KMS-11 (cell line): ENCODE results near the gene MFSD2A.
A peak's percentile ranks its signal among the peaks of the same experiment; 100 is the strongest.

Experiments
- H2AFZ ChIP-seq: fragments of 200-600 bp; sonication (generic); 2 replicates; pipeline ENCODE4 v1.6.1; 2016; ENCODE audit warnings: antibody characterized with exemption, mixed run types, low read depth
- H3K27ac ChIP-seq: fragments of 200-600 bp; sonication (generic); 2 replicates; pipeline ENCODE4 v1.6.1; 2016; ENCODE audit warnings: mild to moderate bottlenecking, mixed run types
- H3K27me3 ChIP-seq: fragments of 200-600 bp; sonication (generic); 2 replicates; pipeline ENCODE4 v1.6.1; 2017; ENCODE audit warnings: mild to moderate bottlenecking, low read depth, mixed run types, moderate library complexity; ENCODE audit not compliant: insufficient read depth
- H3K36me3 ChIP-seq: fragments of 200-600 bp; sonication (generic); 2 replicates; pipeline ENCODE4 v1.6.1; 2017; ENCODE audit warnings: mild to moderate bottlenecking, mixed run types; ENCODE audit not compliant: insufficient read depth
- H3K4me1 ChIP-seq: fragments of 200-600 bp; sonication (generic); 2 replicates; pipeline ENCODE4 v1.6.1; 2016; ENCODE audit warnings: mild to moderate bottlenecking, low read depth, mixed run types; ENCODE audit not compliant: poor library complexity, severe bottlenecking
- H3K4me2 ChIP-seq: fragments of 200-600 bp; sonication (generic); 2 replicates; pipeline ENCODE4 v1.7.0; 2016; ENCODE audit warnings: mild to moderate bottlenecking, mixed run types
- H3K4me3 ChIP-seq: fragments of 200-600 bp; sonication (generic); IDR thresholded peaks from 2 replicates; pipeline ENCODE4 v1.6.1; 2017; ENCODE audit warnings: low read depth, low read length, mixed read lengths; ENCODE audit not compliant: insufficient read depth
- H3K79me2 ChIP-seq: fragments of 200-600 bp; sonication (generic); 2 replicates; pipeline ENCODE4 v1.6.1; 2016; ENCODE audit warnings: low read depth, mixed run types; ENCODE audit not compliant: insufficient read depth
- H3K9ac ChIP-seq: fragments of 200-600 bp; sonication (generic); 2 replicates; pipeline ENCODE4 v1.6.1; 2016; ENCODE audit warnings: mild to moderate bottlenecking, mixed run types
- H4K20me1 ChIP-seq: fragments of 200-600 bp; sonication (generic); 2 replicates; pipeline ENCODE4 v1.6.1; 2016; ENCODE audit warnings: mild to moderate bottlenecking, mixed run types; ENCODE audit not compliant: insufficient read depth
- TF ChIP-seq, protein P1 (sequence below): fragments of 200-600 bp; sonication (generic); conservative IDR thresholded peaks from 2 replicates; pipeline ENCODE4 v1.6.1; 2017; ENCODE audit warnings: low read depth, mild to moderate bottlenecking, antibody characterized with exemption, low read length, moderate library complexity, mixed read lengths

Gene MFSD2A

DNA sequence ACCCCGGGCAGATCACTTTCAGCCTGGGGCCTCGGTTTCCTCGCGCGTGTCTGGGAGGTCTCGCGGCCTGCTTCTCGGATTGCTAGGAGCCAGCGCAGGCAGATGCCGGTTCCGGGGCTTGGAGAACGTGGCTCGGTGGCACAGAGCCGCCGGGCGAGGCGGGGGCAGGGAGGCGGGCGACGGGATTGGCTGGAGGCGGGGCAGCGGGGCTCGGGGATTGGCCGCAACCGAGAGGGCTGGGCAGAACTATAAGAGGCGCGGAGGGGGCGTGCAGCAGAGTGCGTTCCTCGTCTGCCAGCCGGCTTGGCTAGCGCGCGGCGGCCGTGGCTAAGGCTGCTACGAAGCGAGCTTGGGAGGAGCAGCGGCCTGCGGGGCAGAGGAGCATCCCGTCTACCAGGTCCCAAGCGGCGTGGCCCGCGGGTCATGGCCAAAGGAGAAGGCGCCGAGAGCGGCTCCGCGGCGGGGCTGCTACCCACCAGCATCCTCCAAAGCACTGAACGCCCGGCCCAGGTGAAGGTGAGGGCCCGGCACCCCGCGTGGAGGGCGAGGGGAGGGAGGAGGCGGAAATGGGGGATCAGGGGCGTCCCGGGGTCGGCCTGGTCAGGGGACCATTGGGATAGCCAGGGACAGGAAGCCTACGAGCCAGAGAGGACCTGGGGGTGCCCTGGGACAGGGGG, at the start of gene MFSD2A:
MFSD2A (plus strand) TSS at position 276 of the 677 bp plus-strand sequence; CDS start at position 424, 148 bp downstream.
- no peaks in the 10 kb centered on the region for H3K79me2 ChIP-seq
- peak within 1 kb of the TSS; percentile 82 for H3K4me2 ChIP-seq

DNA sequence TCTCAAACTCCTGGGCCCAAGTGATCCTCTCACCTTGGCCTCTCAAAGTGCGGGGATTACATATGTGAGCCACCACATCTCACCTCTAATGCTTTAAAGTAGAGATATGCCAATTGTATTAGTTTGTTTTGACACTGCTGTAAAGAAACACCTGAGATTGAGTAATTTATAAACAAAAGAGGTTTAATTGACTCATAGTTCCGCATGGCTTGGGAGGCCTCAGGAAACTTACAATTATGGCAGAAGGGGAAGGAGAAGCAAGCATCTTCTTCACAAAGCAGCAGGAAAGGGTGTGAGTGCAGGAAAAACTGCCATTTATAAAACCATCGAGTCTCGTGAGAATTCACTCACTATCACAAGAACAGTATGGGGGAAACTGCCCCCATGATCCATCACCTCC, 49.8 kb upstream of the MFSD2A start:
- H4K20me1 ChIP-seq: no peaks in the 10 kb centered on the region
- H3K27me3 ChIP-seq: peaks cover 22% of the 10 kb centered on the region; the same call in 1 of the 2 replicates
- no peaks in the 10 kb centered on the region for H3K79me2 ChIP-seq
- TF ChIP-seq, protein P1, sequence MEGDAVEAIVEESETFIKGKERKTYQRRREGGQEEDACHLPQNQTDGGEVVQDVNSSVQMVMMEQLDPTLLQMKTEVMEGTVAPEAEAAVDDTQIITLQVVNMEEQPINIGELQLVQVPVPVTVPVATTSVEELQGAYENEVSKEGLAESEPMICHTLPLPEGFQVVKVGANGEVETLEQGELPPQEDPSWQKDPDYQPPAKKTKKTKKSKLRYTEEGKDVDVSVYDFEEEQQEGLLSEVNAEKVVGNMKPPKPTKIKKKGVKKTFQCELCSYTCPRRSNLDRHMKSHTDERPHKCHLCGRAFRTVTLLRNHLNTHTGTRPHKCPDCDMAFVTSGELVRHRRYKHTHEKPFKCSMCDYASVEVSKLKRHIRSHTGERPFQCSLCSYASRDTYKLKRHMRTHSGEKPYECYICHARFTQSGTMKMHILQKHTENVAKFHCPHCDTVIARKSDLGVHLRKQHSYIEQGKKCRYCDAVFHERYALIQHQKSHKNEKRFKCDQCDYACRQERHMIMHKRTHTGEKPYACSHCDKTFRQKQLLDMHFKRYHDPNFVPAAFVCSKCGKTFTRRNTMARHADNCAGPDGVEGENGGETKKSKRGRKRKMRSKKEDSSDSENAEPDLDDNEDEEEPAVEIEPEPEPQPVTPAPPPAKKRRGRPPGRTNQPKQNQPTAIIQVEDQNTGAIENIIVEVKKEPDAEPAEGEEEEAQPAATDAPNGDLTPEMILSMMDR: no peak
- no peaks in the 10 kb centered on the region for H3K36me3 ChIP-seq
- no peak overlapping the region for H3K27ac ChIP-seq
- no peak overlapping the region for H3K4me3 ChIP-seq
- no peak overlapping the region for H2AFZ ChIP-seq
- H3K4me2 ChIP-seq: no peak overlapping the region
- H3K9ac ChIP-seq: no peak overlapping the region
- no peaks in the 10 kb centered on the region for H3K4me1 ChIP-seq

More for the DNA sequence above, at the start of gene MFSD2A:
- no peaks in the 10 kb centered on the region for H3K27me3 ChIP-seq
- TF ChIP-seq, protein P1: no peak
- H3K4me3 ChIP-seq: peak within 1 kb of the TSS; percentile 78
- peak within 1 kb of the TSS; percentile 42; the same call in 1 of the 2 replicates for H3K9ac ChIP-seq
- no peak within 1 kb of the TSS for H3K27ac ChIP-seq
- peak within 1 kb of the TSS; percentile 80 for H2AFZ ChIP-seq
- no peaks in the 10 kb centered on the region for H3K36me3 ChIP-seq
- H3K4me1 ChIP-seq: peaks cover 9% of the 10 kb centered on the region
- H4K20me1 ChIP-seq: no peaks in the 10 kb centered on the region

DNA sequence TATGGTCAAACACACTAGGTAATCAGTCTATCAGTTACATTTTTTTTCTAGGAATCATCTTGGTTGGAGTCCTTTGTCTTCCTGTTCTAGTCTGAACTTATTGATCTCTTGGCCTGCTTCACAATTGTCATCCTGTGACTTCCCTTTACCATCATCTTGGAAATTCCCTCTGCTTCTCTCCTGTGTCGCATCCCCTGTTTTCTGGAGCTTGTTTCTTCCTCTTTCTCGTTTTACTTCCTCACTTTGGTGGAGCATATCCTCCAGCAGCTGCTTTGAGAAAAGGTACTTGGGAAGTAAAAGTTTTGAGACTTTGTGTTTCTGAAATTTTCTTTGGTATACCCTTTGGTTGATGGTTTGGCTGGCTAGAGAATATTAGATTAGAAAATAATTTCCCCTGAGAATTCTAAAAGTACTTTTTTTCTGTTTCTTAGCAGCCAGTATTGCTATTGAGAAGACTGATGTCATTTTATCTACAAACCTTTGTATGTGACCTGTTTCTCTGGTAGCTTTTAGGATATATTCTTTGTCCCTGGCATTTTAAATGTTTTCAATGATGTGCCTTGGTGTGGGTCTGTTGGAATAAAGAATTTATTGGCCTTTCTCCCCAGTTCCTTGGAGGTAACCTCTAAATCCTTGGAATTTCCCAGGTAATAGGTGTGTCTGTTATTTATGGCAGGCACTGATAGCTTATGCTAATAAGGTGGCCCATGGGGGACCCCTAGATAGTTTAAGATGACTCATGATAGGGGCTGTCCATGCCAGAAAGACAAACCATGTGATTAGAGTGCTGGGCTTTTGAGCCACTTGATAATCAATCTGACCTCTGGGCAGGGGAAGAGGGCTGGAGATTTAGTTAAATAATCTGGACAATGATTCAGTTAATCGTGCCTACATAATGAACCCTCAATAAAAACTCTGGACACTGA, 47.2 kb upstream of the MFSD2A start:
- no peak overlapping the region for H2AFZ ChIP-seq
- H3K4me3 ChIP-seq: no peak overlapping the region
- TF ChIP-seq, protein P1: no peak
- H3K4me1 ChIP-seq: no peaks in the 10 kb centered on the region
- no peak overlapping the region for H3K27ac ChIP-seq
- H3K27me3 ChIP-seq: peaks cover 14% of the 10 kb centered on the region; the same call in 1 of the 2 replicates
- no peaks in the 10 kb centered on the region for H3K36me3 ChIP-seq
- H3K79me2 ChIP-seq: no peaks in the 10 kb centered on the region
- H3K4me2 ChIP-seq: no peak overlapping the region
- H4K20me1 ChIP-seq: no peaks in the 10 kb centered on the region
- H3K9ac ChIP-seq: no peak overlapping the region

DNA sequence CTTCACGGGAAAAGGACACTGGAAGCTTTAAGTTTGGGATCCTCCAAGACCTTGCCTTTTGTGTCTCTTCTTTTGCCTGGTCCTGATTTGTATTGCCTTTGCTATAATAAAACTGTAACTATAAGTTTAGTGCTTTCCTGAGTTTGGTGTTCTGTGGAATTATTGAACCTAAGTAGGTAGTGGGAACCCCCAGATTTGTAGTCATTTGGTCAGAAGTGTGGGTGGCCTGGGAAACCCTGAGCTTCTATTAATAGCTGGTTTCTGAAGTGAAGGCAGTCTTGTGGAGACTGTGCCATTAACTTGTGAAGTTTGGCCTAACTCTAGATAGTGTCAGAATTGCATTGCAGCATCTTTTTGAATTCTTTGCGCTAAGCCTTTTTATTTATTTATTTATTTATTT, 46.4 kb upstream of the MFSD2A start:
- Histone ChIP-seq H3K4me2 (no peak overlapping the region), H3K9ac (no peak overlapping the region), H3K27ac (no peak overlapping the region), H2AFZ (no peak overlapping the region), H3K27me3 (peaks cover 6% of the 10 kb centered on the region; the same call in 1 of the 2 replicates), H4K20me1 (no peaks in the 10 kb centered on the region), H3K4me3 (no peak overlapping the region), H3K79me2 (no peaks in the 10 kb centered on the region), H3K4me1 (no peaks in the 10 kb centered on the region), H3K36me3 (no peaks in the 10 kb centered on the region)
- TF ChIP-seq, protein P1: no peak
